ENCODE data around the gene ABHD16A. TPM values are rescaled to one million over a fixed set of nuclear protein-coding genes. Genes with fewer than 3 reads are reported as not detected.

ABHD16A gene
- total RNA-seq, result 10 to 100 TPM; 57.8 to 64.0 TPM

GRCh38 chr6:31702819-31703716, at the start of gene ABHD16A:
Gene ABHD16A (minus strand): TSS chr6:31703324. CDS start chr6:31703281, 43 bp downstream.
- H3K27me3 Mint-ChIP-seq, result no peaks in the 10 kb centered on the region
- peak; percentile 97 for DNase-seq

GRCh38 chr6:31752739-31753319, 49.7 kb upstream of the ABHD16A start:
- Mint-ChIP-seq H3K36me3 (peaks cover 12% of the 10 kb centered on the region), H3K27ac (no peak overlapping the region), H3K27me3 (no peaks in the 10 kb centered on the region), H3K4me3 (no peak overlapping the region), H3K4me1 (no peaks in the 10 kb centered on the region), H3K9me3 (no peaks in the 10 kb centered on the region)
- DNase-seq, result no peak
- POLR2A ChIA-PET, result interaction anchor here (1.1 to 2.4 kb wide), 2 partner anchors 12 to 30 kb away, joined by 8 to 13 read pairs; partner anchors contain the start of genes MPIG6B and MSH5
- no peak for ATAC-seq (ENCODE audit: low read depth)

More at GRCh38 chr6:31702819-31703716, at the start of gene ABHD16A:
- Mint-ChIP-seq H3K9me3 (no peaks in the 10 kb centered on the region), H3K36me3 (no peaks in the 10 kb centered on the region), H3K4me3 (peak within 1 kb of the TSS; percentile 97), H3K27ac (peak within 1 kb of the TSS; percentile 94), H3K4me1 (peaks cover 20% of the 10 kb centered on the region)
- POLR2A ChIA-PET, result interaction anchor here (0.6 to 5.4 kb wide), 29 partner anchors 8 to 1623 kb away, joined by 3 to 34 read pairs (median 3); partner anchors contain the start of genes C6orf47, CLIC1, DDAH2 and EHMT2
- ATAC-seq (ENCODE audit: low read depth), result peak; percentile 94

- DNase-seq (no peak), ATAC-seq (ENCODE audit: low read depth) (no peak)
- Mint-ChIP-seq H3K27ac (no peak overlapping the region), H3K4me1 (peaks cover 3% of the 10 kb centered on the region), H3K27me3 (no peaks in the 10 kb centered on the region), H3K4me3 (no peak overlapping the region), H3K9me3 (no peaks in the 10 kb centered on the region), H3K36me3 (peaks cover 14% of the 10 kb centered on the region)
- POLR2A ChIA-PET, result no interaction called here
Observed at GRCh38 chr6:31750411-31751022, 47.4 kb upstream of the ABHD16A start.

- Mint-ChIP-seq H3K27me3 (no peaks in the 10 kb centered on the region), H3K9me3 (no peaks in the 10 kb centered on the region), H3K27ac (no peak overlapping the region), H3K4me3 (no peak overlapping the region), H3K36me3 (peaks cover 20% of the 10 kb centered on the region), H3K4me1 (peaks cover 3% of the 10 kb centered on the region)
- POLR2A ChIA-PET, result interaction anchor here (0.7 kb wide), 1 partner anchor 13 kb away, joined by 3 read pairs; the partner anchor contains the start of gene CLIC1
- DNase-seq (no peak), ATAC-seq (ENCODE audit: low read depth) (no peak)
Observed at GRCh38 chr6:31749301-31750036, 46.3 kb upstream of the ABHD16A start.

- no peak for DNase-seq
- no peak for ATAC-seq (ENCODE audit: low read depth)
- H3K9me3 Mint-ChIP-seq, result no peaks in the 10 kb centered on the region
- H3K4me1 Mint-ChIP-seq, result peaks cover 27% of the 10 kb centered on the region
- peaks cover 36% of the 10 kb centered on the region for H3K36me3 Mint-ChIP-seq
- no peak overlapping the region for H3K4me3 Mint-ChIP-seq
- no peaks in the 10 kb centered on the region for H3K27me3 Mint-ChIP-seq
- no peak overlapping the region for H3K27ac Mint-ChIP-seq
- POLR2A ChIA-PET, result interaction anchor here (0.7 kb wide), 1 partner anchor 41 kb away, joined by 3 read pairs; no protein-coding TSS in a partner anchor
Observed at GRCh38 chr6:31744422-31744821, 41.3 kb upstream of the ABHD16A start.

- no peak overlapping the region for H3K27ac Mint-ChIP-seq
- peaks cover 33% of the 10 kb centered on the region for H3K36me3 Mint-ChIP-seq
- peaks cover 40% of the 10 kb centered on the region for H3K4me1 Mint-ChIP-seq
Observed at GRCh38 chr6:31742894-31743293, 39.8 kb upstream of the ABHD16A start.

GRCh38 chr6:31741815-31742214, 38.7 kb upstream of the ABHD16A start:
- Mint-ChIP-seq H3K4me3 (peak overlapping the region; percentile 98), H3K9me3 (no peaks in the 10 kb centered on the region), H3K27me3 (no peaks in the 10 kb centered on the region), H3K27ac (peak overlapping the region; percentile 25), H3K36me3 (peaks cover 27% of the 10 kb centered on the region), H3K4me1 (peaks cover 47% of the 10 kb centered on the region)
- POLR2A ChIA-PET, result interaction anchor here (0.9 to 3.5 kb wide), 3 partner anchors 10 to 85 kb away, joined by 3 to 24 read pairs (median 13); partner anchors contain the start of gene HSPA1B
- ATAC-seq (ENCODE audit: low read depth) (no peak), DNase-seq (no peak)

More at GRCh38 chr6:31742894-31743293, 39.8 kb upstream of the ABHD16A start:
- DNase-seq (no peak), ATAC-seq (ENCODE audit: low read depth) (no peak)
- no peak overlapping the region for H3K4me3 Mint-ChIP-seq
- H3K27me3 Mint-ChIP-seq, result no peaks in the 10 kb centered on the region
- no peaks in the 10 kb centered on the region for H3K9me3 Mint-ChIP-seq
- POLR2A ChIA-PET, result no interaction called here

GRCh38 chr6:31740397-31741223, 37.5 kb upstream of the ABHD16A start:
- peaks cover 50% of the 10 kb centered on the region for H3K4me1 Mint-ChIP-seq
- no peak for ATAC-seq (ENCODE audit: low read depth)
- no peaks in the 10 kb centered on the region for H3K9me3 Mint-ChIP-seq
- POLR2A ChIA-PET, result interaction anchor here (0.5 to 7.6 kb wide), 29 partner anchors 11 to 246 kb away, joined by 3 to 137 read pairs (median 6); partner anchors contain the start of genes ABHD16A, BAG6, C6orf47 and CSNK2B
- peak overlapping the region; percentile 93 for H3K27ac Mint-ChIP-seq
- peaks cover 34% of the 10 kb centered on the region for H3K36me3 Mint-ChIP-seq
- peak overlapping the region; percentile 98 for H3K4me3 Mint-ChIP-seq
- peak; percentile 69 for DNase-seq
- H3K27me3 Mint-ChIP-seq, result no peaks in the 10 kb centered on the region

- POLR2A ChIA-PET, result interaction anchor here (0.6 to 7.6 kb wide), 34 partner anchors 8 to 199 kb away, joined by 3 to 137 read pairs (median 6); partner anchors contain the start of genes ABHD16A, BAG6, C6orf47 and CSNK2B
- peaks cover 34% of the 10 kb centered on the region for H3K36me3 Mint-ChIP-seq
- H3K4me3 Mint-ChIP-seq, result peak within 1 kb of the TSS; percentile 98
- H3K27me3 Mint-ChIP-seq, result no peaks in the 10 kb centered on the region
- no peaks in the 10 kb centered on the region for H3K9me3 Mint-ChIP-seq
- H3K4me1 Mint-ChIP-seq, result peaks cover 50% of the 10 kb centered on the region
- ATAC-seq (ENCODE audit: low read depth), result peak; percentile 82
- H3K27ac Mint-ChIP-seq, result peak within 1 kb of the TSS; percentile 93
- peak; percentile 96 for DNase-seq
Observed at GRCh38 chr6:31739639-31740396, 36.7 kb upstream of the ABHD16A start, which contains the start of gene MSH5. Gene MSH5 (plus strand): TSS chr6:31740005. CDS start chr6:31740467, 462 bp downstream.

- H3K36me3 Mint-ChIP-seq, result peaks cover 40% of the 10 kb centered on the region
- H3K4me3 Mint-ChIP-seq, result peak overlapping the region; percentile 98
- peak; percentile 8 for ATAC-seq (ENCODE audit: low read depth)
- H3K4me1 Mint-ChIP-seq, result peaks cover 59% of the 10 kb centered on the region
- no peaks in the 10 kb centered on the region for H3K9me3 Mint-ChIP-seq
- no peaks in the 10 kb centered on the region for H3K27me3 Mint-ChIP-seq
- H3K27ac Mint-ChIP-seq, result peak overlapping the region; percentile 93
- POLR2A ChIA-PET, result interaction anchor here (0.5 to 7.6 kb wide), 31 partner anchors 9 to 243 kb away, joined by 3 to 137 read pairs (median 10); partner anchors contain the start of genes ABHD16A, BAG6, C6orf47 and CSNK2B
- DNase-seq, result peak; percentile 62
Observed at GRCh38 chr6:31737991-31738979, 35.2 kb upstream of the ABHD16A start.

Measured in activated naive CD8-positive, alpha-beta T cell treated with anti-CD3 and anti-CD28 coated beads, Interleukin-2, amount 10 ng/mL, durations not matched to agents 7 days and 5 days (primary cell).